Keratinocyte (primary cell): ENCODE measurements around the gene ANKRD17.

Experiments used
- EZH2 ChIP-seq: IDR thresholded peaks from one replicate; pipeline ENCODE4 v1.6.1; 2012; ENCODE audit warnings: inconsistent platforms, mild to moderate bottlenecking, low read length, moderate library complexity
- TF ChIP-seq, protein P1 (sequence below), 3 experiments: IDR thresholded peaks in 1 of 3; conservative IDR thresholded peaks in 1 of 3; optimal IDR thresholded peaks in 1 of 3; 2 replicates in 2 of 3; 3 replicates in 1 of 3; pipeline versions ENCODE3 to v1.5.1; 2011; ENCODE audit warnings: low read length in 3 of 3, mild to moderate bottlenecking in 3 of 3, moderate library complexity in 2 of 3, control low read depth in 1 of 3, inconsistent platforms in 1 of 3; ENCODE audit not compliant: insufficient read depth in 2 of 3; ENCODE audit errors: extremely low read depth in 1 of 3

DNA sequence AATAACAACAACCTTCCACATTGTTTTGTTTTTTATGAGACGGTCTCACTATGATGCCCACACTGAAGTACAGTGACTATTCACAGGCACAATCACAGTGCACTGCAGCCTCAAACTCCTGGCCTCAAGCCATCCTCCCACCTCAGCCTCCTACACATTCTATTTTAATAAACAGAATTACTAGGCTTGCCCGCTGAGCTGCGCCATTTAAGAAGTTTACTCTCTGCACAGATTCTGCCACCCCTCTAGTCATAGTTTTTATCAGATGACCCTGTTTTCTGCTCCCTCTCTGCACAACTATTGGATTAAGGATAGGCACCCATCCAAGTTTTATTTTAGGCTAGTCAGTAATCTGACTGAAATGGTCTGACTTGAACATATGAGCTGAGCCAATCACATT lies 177.8 kb downstream of the ANKRD17 start:
- TF ChIP-seq, protein P1, sequence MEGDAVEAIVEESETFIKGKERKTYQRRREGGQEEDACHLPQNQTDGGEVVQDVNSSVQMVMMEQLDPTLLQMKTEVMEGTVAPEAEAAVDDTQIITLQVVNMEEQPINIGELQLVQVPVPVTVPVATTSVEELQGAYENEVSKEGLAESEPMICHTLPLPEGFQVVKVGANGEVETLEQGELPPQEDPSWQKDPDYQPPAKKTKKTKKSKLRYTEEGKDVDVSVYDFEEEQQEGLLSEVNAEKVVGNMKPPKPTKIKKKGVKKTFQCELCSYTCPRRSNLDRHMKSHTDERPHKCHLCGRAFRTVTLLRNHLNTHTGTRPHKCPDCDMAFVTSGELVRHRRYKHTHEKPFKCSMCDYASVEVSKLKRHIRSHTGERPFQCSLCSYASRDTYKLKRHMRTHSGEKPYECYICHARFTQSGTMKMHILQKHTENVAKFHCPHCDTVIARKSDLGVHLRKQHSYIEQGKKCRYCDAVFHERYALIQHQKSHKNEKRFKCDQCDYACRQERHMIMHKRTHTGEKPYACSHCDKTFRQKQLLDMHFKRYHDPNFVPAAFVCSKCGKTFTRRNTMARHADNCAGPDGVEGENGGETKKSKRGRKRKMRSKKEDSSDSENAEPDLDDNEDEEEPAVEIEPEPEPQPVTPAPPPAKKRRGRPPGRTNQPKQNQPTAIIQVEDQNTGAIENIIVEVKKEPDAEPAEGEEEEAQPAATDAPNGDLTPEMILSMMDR (optimal IDR thresholded peaks at IDR 0.05 in 1 of 3, IDR thresholded peaks at IDR 0.05 in 1 of 3, conservative IDR thresholded peaks at IDR 0.05 in 1 of 3; ENCODE audit: extremely low read depth in 1 of 3, insufficient read depth in 2 of 3, low read length in 3 of 3) = no peak
- no peak for TF ChIP-seq EZH2
